Activated CD8-positive, alpha-beta T cell treated with anti-CD3 and anti-CD28 coated beads, Interleukin-2, amount 10 ng/mL, durations not matched to agents 7 days and 5 days (primary cell): ENCODE results near the gene RIN3. TPM values are rescaled to one million over a fixed set of nuclear protein-coding genes. Genes with fewer than 3 reads are reported as not detected.

Experiments
- ATAC-seq: fragments of 150-1000 bp; cut with Tn5 transposase; one replicate; pipeline ENCODE4 v1.10.0; 2021; ENCODE audit warnings: moderate library complexity
- CTCF ChIA-PET: fragments of 350-600 bp; sonication (Branson Sonifier 250); formaldehyde crosslinking; loops from one replicate; lab custom pipeline; 2021; ENCODE audit warnings: antibody characterized with exemption; lab: Charles Lee
- POLR2A ChIA-PET: fragments of 350-600 bp; sonication (Branson Sonifier 250); formaldehyde crosslinking; loops from one replicate; lab custom pipeline; 2021; ENCODE audit warnings: antibody characterized with exemption; lab: Charles Lee
- DNase-seq: peaks from one replicate; pipeline ENCODE4 v3.0.0-alpha.2; 2020
- H3K27ac Mint-ChIP-seq: one replicate; pipeline ENCODE4 v1.8.0; 2021; ENCODE audit warnings: mild to moderate bottlenecking, mixed read lengths
- H3K27me3 Mint-ChIP-seq: one replicate; pipeline ENCODE4 v1.8.0; 2021; ENCODE audit warnings: low read depth, mixed read lengths
- H3K36me3 Mint-ChIP-seq: one replicate; pipeline ENCODE4 v1.8.0; 2021; ENCODE audit warnings: low read depth, mixed read lengths
- H3K4me1 Mint-ChIP-seq: one replicate; pipeline ENCODE4 v1.8.0; 2021; ENCODE audit warnings: low read depth, mixed read lengths
- H3K4me3 Mint-ChIP-seq: one replicate; pipeline ENCODE4 v1.8.0; 2021; ENCODE audit warnings: mild to moderate bottlenecking, mixed read lengths
- H3K9me3 Mint-ChIP-seq: one replicate; pipeline ENCODE4 v1.8.0; 2022; ENCODE audit warnings: mixed read lengths; ENCODE audit not compliant: insufficient read depth
- total RNA-seq, 2 experiments: library from RNA; stranded (reverse); gene quantifications; one replicate each; pipeline ENCODE4 v1.2.3, GENCODE V29; 2021

The RIN3 gene
- total RNA-seq, 2 experiments from 2014 or later = 85.6 to 89.0 TPM

GRCh38 chr14:92670160-92670559 lies 156.6 kb downstream of the RIN3 start:
- POLR2A ChIA-PET = interaction anchor here (1.7 kb wide), 1 partner anchor 17 kb away, joined by 8 read pairs; no protein-coding TSS in a partner anchor
- ATAC-seq = peak; percentile 5
- H3K36me3 Mint-ChIP-seq = peaks cover 76% of the 10 kb centered on the region
- CTCF ChIA-PET = interaction anchor here (0.7 to 1.6 kb wide), 10 partner anchors 11 to 121 kb away, joined by 3 to 13 read pairs (median 4); no protein-coding TSS in a partner anchor
- peaks cover 69% of the 10 kb centered on the region for H3K4me1 Mint-ChIP-seq
- no peak overlapping the region for H3K4me3 Mint-ChIP-seq
- DNase-seq = no peak
- no peaks in the 10 kb centered on the region for H3K27me3 Mint-ChIP-seq
- peak overlapping the region; percentile 45 for H3K27ac Mint-ChIP-seq
- H3K9me3 Mint-ChIP-seq = no peaks in the 10 kb centered on the region

DNA sequence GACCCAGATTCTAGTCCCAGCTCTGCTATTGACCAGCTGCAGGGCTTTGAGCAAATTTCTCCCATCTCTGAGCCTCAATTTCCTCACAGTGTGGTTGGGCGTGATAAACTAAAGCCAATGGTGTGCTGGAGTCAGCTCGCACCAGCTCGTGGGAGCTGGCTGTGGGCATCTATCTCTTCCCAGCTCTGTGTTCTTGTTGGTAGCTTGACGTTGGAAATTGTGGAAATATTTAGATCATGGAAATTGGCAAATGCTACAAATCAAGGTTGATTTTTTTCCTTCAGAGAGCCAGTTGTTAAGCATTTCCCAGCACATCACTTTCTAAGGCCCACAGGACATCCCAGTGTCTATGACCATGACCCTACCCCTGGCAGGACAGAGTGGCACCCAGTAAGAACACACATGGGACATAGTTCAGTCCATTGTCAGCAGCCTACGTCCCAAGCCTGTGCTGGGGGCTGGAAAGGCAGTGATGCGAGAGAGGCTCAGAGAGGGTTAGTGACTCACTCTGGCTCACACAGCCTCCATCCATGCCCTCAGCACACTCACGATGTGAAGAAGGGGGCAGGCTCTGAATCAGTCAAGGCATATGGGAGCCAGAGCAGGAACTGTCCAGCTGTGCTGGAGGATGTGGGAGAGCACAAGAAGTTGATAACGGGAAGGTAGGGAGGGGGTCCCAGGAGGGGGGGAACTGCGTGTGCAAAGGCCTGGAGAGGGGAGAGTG lies 157.2 kb downstream of the RIN3 start:
- no peaks in the 10 kb centered on the region for H3K27me3 Mint-ChIP-seq
- no peak overlapping the region for H3K27ac Mint-ChIP-seq
- ATAC-seq (no peak), DNase-seq (no peak)
- peaks cover 76% of the 10 kb centered on the region for H3K36me3 Mint-ChIP-seq
- H3K9me3 Mint-ChIP-seq = no peaks in the 10 kb centered on the region
- peaks cover 72% of the 10 kb centered on the region for H3K4me1 Mint-ChIP-seq
- ChIA-PET POLR2A (interaction anchor here (1.7 kb wide), 1 partner anchor 18 kb away, joined by 8 read pairs; no protein-coding TSS in a partner anchor), CTCF (interaction anchor here (1.1 to 1.6 kb wide), 8 partner anchors 11 to 122 kb away, joined by 3 to 13 read pairs (median 5); no protein-coding TSS in a partner anchor)
- no peak overlapping the region for H3K4me3 Mint-ChIP-seq

DNA sequence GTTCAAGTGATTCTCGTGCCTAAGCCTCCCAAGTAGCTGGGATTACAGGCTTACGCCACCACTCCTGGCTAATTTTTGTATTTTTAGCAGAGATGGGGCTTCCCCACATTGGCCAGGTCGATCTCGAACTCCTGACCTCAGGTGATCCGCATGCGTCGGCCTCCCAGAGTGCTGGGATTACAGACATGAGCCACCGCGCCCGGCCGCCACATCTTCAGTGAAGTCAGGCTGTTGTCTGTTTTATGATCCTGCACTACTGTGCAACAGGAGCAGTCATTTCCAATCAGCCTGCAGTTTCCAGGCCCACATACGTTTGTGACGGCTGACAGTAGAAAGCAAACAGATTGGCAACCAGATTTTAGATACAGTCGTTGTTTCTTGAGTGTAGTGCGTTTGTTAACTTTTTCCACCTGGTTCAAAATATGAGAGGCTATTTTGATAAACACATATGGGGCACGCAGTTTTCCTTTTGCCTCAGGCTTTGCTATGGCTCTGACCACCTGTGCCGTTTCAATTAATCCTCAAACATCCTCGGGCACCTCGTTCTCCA lies 160.1 kb downstream of the RIN3 start:
- Mint-ChIP-seq H3K36me3 (peaks cover 80% of the 10 kb centered on the region), H3K27ac (no peak overlapping the region), H3K4me1 (peaks cover 69% of the 10 kb centered on the region), H3K4me3 (no peak overlapping the region), H3K27me3 (no peaks in the 10 kb centered on the region), H3K9me3 (no peaks in the 10 kb centered on the region)
- DNase-seq (no peak), ATAC-seq (no peak)
- POLR2A ChIA-PET = no interaction called here
- CTCF ChIA-PET = interaction anchor here (0.9 to 2.3 kb wide), 5 partner anchors 8 to 87 kb away, joined by 3 to 6 read pairs (median 3); no protein-coding TSS in a partner anchor

- H3K27me3 Mint-ChIP-seq = no peaks in the 10 kb centered on the region
- POLR2A ChIA-PET = interaction anchor here (0.6 to 1.0 kb wide), 3 partner anchors 120 to 453 kb away, joined by 3 to 7 read pairs (median 4); no protein-coding TSS in a partner anchor
- CTCF ChIA-PET = interaction anchor here (0.9 to 2.3 kb wide), 4 partner anchors 22 to 127 kb away, joined by 3 to 6 read pairs (median 3); no protein-coding TSS in a partner anchor
- H3K9me3 Mint-ChIP-seq = no peaks in the 10 kb centered on the region
- peaks cover 60% of the 10 kb centered on the region for H3K4me1 Mint-ChIP-seq
- H3K27ac Mint-ChIP-seq = no peak overlapping the region
- peaks cover 81% of the 10 kb centered on the region for H3K36me3 Mint-ChIP-seq
- H3K4me3 Mint-ChIP-seq = no peak overlapping the region
- DNase-seq (no peak), ATAC-seq (no peak)
Observed at GRCh38 chr14:92675421-92675820, 161.8 kb downstream of the RIN3 start.

GRCh38 chr14:92675976-92676375 lies 162.4 kb downstream of the RIN3 start:
- Mint-ChIP-seq H3K9me3 (no peaks in the 10 kb centered on the region), H3K27ac (peak overlapping the region; percentile 69), H3K4me1 (peaks cover 59% of the 10 kb centered on the region), H3K36me3 (peaks cover 79% of the 10 kb centered on the region), H3K27me3 (no peaks in the 10 kb centered on the region), H3K4me3 (no peak overlapping the region)
- ATAC-seq (no peak), DNase-seq (no peak)
- ChIA-PET CTCF (interaction anchor here (1.2 kb wide), 1 partner anchor 90 kb away, joined by 5 read pairs; no protein-coding TSS in a partner anchor), POLR2A (interaction anchor here (1.5 kb wide), 1 partner anchor 90 kb away, joined by 4 read pairs; no protein-coding TSS in a partner anchor)

GRCh38 chr14:92676403-92677086 lies 163.0 kb downstream of the RIN3 start:
- Mint-ChIP-seq H3K36me3 (peaks cover 81% of the 10 kb centered on the region), H3K27me3 (no peaks in the 10 kb centered on the region), H3K27ac (peak overlapping the region; percentile 69), H3K4me3 (no peak overlapping the region), H3K4me1 (peaks cover 63% of the 10 kb centered on the region), H3K9me3 (no peaks in the 10 kb centered on the region)
- ChIA-PET POLR2A (interaction anchor here (0.7 to 1.5 kb wide), 2 partner anchors 23 to 91 kb away, joined by 4 to 5 read pairs; no protein-coding TSS in a partner anchor), CTCF (interaction anchor here (0.7 to 1.2 kb wide), 4 partner anchors 10 to 108 kb away, joined by 3 to 6 read pairs (median 4); no protein-coding TSS in a partner anchor)
- DNase-seq (no peak), ATAC-seq (no peak)

GRCh38 chr14:92677087-92677668 lies 163.6 kb downstream of the RIN3 start:
- DNase-seq (peak; percentile 70), ATAC-seq (peak; percentile 72)
- Mint-ChIP-seq H3K27me3 (no peaks in the 10 kb centered on the region), H3K36me3 (peaks cover 83% of the 10 kb centered on the region), H3K27ac (peak overlapping the region; percentile 69), H3K4me3 (no peak overlapping the region), H3K4me1 (peaks cover 64% of the 10 kb centered on the region), H3K9me3 (no peaks in the 10 kb centered on the region)
- ChIA-PET CTCF (interaction anchor here (0.7 to 1.2 kb wide), 4 partner anchors 9 to 109 kb away, joined by 3 to 6 read pairs (median 4); no protein-coding TSS in a partner anchor), POLR2A (interaction anchor here (0.7 to 1.5 kb wide), 2 partner anchors 23 to 91 kb away, joined by 4 to 5 read pairs; no protein-coding TSS in a partner anchor)

- Mint-ChIP-seq H3K4me1 (peaks cover 59% of the 10 kb centered on the region), H3K9me3 (no peaks in the 10 kb centered on the region), H3K27ac (no peak overlapping the region), H3K4me3 (no peak overlapping the region), H3K36me3 (peaks cover 82% of the 10 kb centered on the region), H3K27me3 (no peaks in the 10 kb centered on the region)
- ChIA-PET CTCF (no interaction called here), POLR2A (no interaction called here)
- ATAC-seq (no peak), DNase-seq (no peak)
Observed at GRCh38 chr14:92677955-92678354, 164.4 kb downstream of the RIN3 start.

DNA sequence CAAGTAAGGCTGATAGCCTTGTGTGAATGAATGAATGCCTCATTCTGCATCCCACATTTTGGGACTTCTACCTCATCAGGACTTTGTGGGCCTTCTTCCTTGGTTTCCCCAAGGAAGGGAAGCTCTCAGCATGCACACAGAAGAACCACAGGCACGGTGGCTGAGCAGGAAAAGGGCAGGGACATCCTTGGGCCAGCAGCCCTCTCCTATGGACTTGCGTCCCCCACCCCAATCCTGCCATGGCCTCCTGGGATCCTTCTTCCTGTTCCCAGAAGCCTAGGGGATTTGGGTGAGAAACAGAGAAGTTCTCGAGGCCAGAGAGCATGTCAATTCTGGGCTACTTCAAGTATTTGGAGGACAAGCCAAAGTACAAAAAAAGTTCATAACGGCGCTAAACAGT lies 165.2 kb downstream of the RIN3 start:
- ChIA-PET CTCF (interaction anchor here (2.3 kb wide), 1 partner anchor 65 kb away, joined by 8 read pairs; no protein-coding TSS in a partner anchor), POLR2A (no interaction called here)
- H3K27me3 Mint-ChIP-seq = no peaks in the 10 kb centered on the region
- peaks cover 78% of the 10 kb centered on the region for H3K36me3 Mint-ChIP-seq
- H3K4me3 Mint-ChIP-seq = no peak overlapping the region
- H3K27ac Mint-ChIP-seq = no peak overlapping the region
- peaks cover 57% of the 10 kb centered on the region for H3K4me1 Mint-ChIP-seq
- ATAC-seq (no peak), DNase-seq (no peak)
- no peaks in the 10 kb centered on the region for H3K9me3 Mint-ChIP-seq

GRCh38 chr14:92679246-92679645 lies 165.7 kb downstream of the RIN3 start:
- Mint-ChIP-seq H3K9me3 (no peaks in the 10 kb centered on the region), H3K27me3 (no peaks in the 10 kb centered on the region), H3K4me3 (no peak overlapping the region), H3K4me1 (peaks cover 52% of the 10 kb centered on the region), H3K36me3 (peaks cover 74% of the 10 kb centered on the region), H3K27ac (no peak overlapping the region)
- no peak for ATAC-seq
- DNase-seq = no peak
- POLR2A ChIA-PET = no interaction called here
- CTCF ChIA-PET = interaction anchor here (0.6 to 2.3 kb wide), 3 partner anchors 25 to 89 kb away, joined by 3 to 8 read pairs (median 5); no protein-coding TSS in a partner anchor
